Astrocyte (in vitro differentiated cells and primary cell): ENCODE data around the gene PRDM2.

ENCODE experiments used
- EZH2 ChIP-seq: IDR thresholded peaks from 2 replicates; pipeline ENCODE4 v1.6.1; 2012; ENCODE audit warnings: mild to moderate bottlenecking, low read length, inconsistent platforms; ENCODE audit not compliant: insufficient read depth
- TF ChIP-seq, protein P1 (sequence below): IDR thresholded peaks from 2 replicates; pipeline ENCODE4 v1.5.1; 2011; ENCODE audit warnings: low read depth, mild to moderate bottlenecking, inconsistent platforms, low read length, moderate library complexity; ENCODE audit not compliant: insufficient read depth

DNA sequence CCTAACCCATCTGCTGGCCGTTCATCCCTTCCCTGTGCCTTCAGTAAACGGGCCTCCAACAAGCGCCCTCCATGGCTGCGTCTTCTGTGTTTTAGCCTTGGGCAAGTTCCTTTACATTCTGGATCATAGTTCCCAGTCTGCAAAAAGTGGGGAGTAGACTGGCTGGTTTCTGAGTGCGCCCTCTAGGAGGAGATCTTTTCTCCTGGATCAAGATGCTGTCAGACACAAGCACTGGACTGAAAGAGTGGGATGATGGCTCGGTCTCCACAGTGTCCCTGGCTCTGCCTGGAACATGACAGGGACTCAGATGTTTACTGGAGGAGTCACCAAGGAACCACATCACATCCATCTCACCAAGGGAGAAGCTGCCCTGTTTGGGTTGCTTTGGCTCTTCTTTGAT lies 88.8 kb downstream of the PRDM2 start:
- TF ChIP-seq, protein P1, sequence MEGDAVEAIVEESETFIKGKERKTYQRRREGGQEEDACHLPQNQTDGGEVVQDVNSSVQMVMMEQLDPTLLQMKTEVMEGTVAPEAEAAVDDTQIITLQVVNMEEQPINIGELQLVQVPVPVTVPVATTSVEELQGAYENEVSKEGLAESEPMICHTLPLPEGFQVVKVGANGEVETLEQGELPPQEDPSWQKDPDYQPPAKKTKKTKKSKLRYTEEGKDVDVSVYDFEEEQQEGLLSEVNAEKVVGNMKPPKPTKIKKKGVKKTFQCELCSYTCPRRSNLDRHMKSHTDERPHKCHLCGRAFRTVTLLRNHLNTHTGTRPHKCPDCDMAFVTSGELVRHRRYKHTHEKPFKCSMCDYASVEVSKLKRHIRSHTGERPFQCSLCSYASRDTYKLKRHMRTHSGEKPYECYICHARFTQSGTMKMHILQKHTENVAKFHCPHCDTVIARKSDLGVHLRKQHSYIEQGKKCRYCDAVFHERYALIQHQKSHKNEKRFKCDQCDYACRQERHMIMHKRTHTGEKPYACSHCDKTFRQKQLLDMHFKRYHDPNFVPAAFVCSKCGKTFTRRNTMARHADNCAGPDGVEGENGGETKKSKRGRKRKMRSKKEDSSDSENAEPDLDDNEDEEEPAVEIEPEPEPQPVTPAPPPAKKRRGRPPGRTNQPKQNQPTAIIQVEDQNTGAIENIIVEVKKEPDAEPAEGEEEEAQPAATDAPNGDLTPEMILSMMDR = no peak
- TF ChIP-seq EZH2 = no peak
